A673 (cell line): ENCODE data around the gene ACSM3. TPM values are rescaled to one million over a fixed set of nuclear protein-coding genes. Genes with fewer than 3 reads are reported as not detected.
A peak's percentile ranks its signal among the peaks of the same experiment; 100 is the strongest.

Experiments used
- BruUV-seq: library from RNA; stranded (reverse); fragments of 400-500 nt; replicated peaks from 2 replicates; lab custom pipeline; 2021; lab: Mats Ljungman, UMichigan
- CTCF ChIA-PET: fragments of 300-600 bp; sonication (Branson Sonifier 250); formaldehyde crosslinking; loops from one replicate; lab custom pipeline; 2022; ENCODE audit warnings: antibody characterized with exemption; lab: Charles Lee
- POLR2A ChIA-PET: fragments of 300-600 bp; sonication (Branson Sonifier 250); formaldehyde crosslinking; loops from one replicate; lab custom pipeline; 2022; ENCODE audit warnings: antibody characterized with exemption; ENCODE audit not compliant: low non-redundant PET; lab: Charles Lee
- DNase-seq: peaks from one replicate; pipeline ENCODE4 v3.0.0-alpha.2; 2015; ENCODE audit warnings: low spot score
- H3K27ac ChIP-seq: fragments of 200-600 bp; sonication (generic); 2 replicates; pipeline ENCODE4 v1.5.1; 2016; ENCODE audit warnings: mixed run types, low read depth, mild to moderate bottlenecking, mixed read lengths, antibody characterized with exemption, low read length; ENCODE audit not compliant: poor library complexity, severe bottlenecking
- H3K27me3 ChIP-seq: fragments of 200-600 bp; sonication (generic); replicated peaks from 2 replicates; pipeline ENCODE4 v1.6.1; 2017; ENCODE audit warnings: mixed run types, low read depth, mild to moderate bottlenecking, mixed read lengths, antibody characterized with exemption, low read length; ENCODE audit not compliant: insufficient read depth, poor library complexity
- H3K36me3 ChIP-seq: fragments of 200-600 bp; sonication (generic); 2 replicates; pipeline ENCODE4 v1.6.1; 2016; ENCODE audit warnings: mixed run types, mild to moderate bottlenecking, mixed read lengths, antibody characterized with exemption, low read length; ENCODE audit not compliant: insufficient read depth, poor library complexity, severe bottlenecking
- H3K4me1 ChIP-seq: fragments of 200-600 bp; sonication (generic); 2 replicates; pipeline ENCODE4 v1.6.1; 2017; ENCODE audit warnings: mixed run types, mild to moderate bottlenecking, mixed read lengths, antibody characterized with exemption, low read length; ENCODE audit not compliant: insufficient read depth, poor library complexity, severe bottlenecking
- H3K4me3 ChIP-seq: fragments of 200-600 bp; sonication (generic); 2 replicates; pipeline ENCODE4 v1.5.1; 2016; ENCODE audit warnings: low read depth, mixed run types, mild to moderate bottlenecking, mixed read lengths, low read length; ENCODE audit not compliant: poor library complexity, severe bottlenecking
- H3K9me3 ChIP-seq: fragments of 200-600 bp; sonication (generic); 2 replicates; pipeline ENCODE4 v1.6.1; 2016; ENCODE audit warnings: mixed run types, low read depth, mild to moderate bottlenecking, mixed read lengths, antibody characterized with exemption, low read length; ENCODE audit not compliant: poor library complexity, severe bottlenecking
- CTCF ChIP-seq: fragments of 300-800, 200-600 bp; sonication (generic); conservative IDR thresholded peaks from 2 replicates; pipeline ENCODE4 v1.5.1; 2017; ENCODE audit warnings: low read depth, mild to moderate bottlenecking, antibody characterized with exemption, low read length, moderate library complexity, mixed read lengths
- EZH2 ChIP-seq: fragments of 200-600 bp; sonication (generic); IDR thresholded peaks from 2 replicates; pipeline ENCODE4 v1.6.1; 2017; ENCODE audit warnings: borderline replicate concordance, low read depth, mild to moderate bottlenecking, mixed read lengths, antibody characterized with exemption, low read length; ENCODE audit not compliant: poor library complexity, severe bottlenecking
- intact Hi-C: fragments of 100-400 bp; cut with micrococcal nuclease; formaldehyde crosslinking; loops from one replicate; pipeline ENCODE4 v1.10.0; 2022; ENCODE audit not compliant: unreplicated experiment
- total RNA-seq: library from RNA; stranded (reverse); gene quantifications from 2 replicates; pipeline ENCODE4 v1.2.3, GENCODE V29; 2021

ACSM3 gene
- total RNA-seq, 1 experiment from 2014 or later = not detected

GRCh38 chr16:20799599-20799998 lies 35.8 kb downstream of the ACSM3 start:
- no peaks in the 10 kb centered on the region for H3K27me3 ChIP-seq
- no TSS peak for BruUV-seq
- H3K4me1 ChIP-seq = no peaks in the 10 kb centered on the region
- peak; percentile 50 for DNase-seq
- peaks cover 25% of the 10 kb centered on the region for H3K36me3 ChIP-seq
- no peak overlapping the region for H3K4me3 ChIP-seq
- ChIA-PET POLR2A (no interaction called here), CTCF (no interaction called here)
- TF ChIP-seq EZH2 (no peak), CTCF (peak; percentile 63)
- intact Hi-C loops = no loop called here
- H3K9me3 ChIP-seq = no peaks in the 10 kb centered on the region
- no peak overlapping the region for H3K27ac ChIP-seq

- Histone ChIP-seq H3K36me3 (peaks cover 25% of the 10 kb centered on the region), H3K9me3 (no peaks in the 10 kb centered on the region), H3K4me1 (no peaks in the 10 kb centered on the region), H3K27ac (no peak overlapping the region), H3K27me3 (no peaks in the 10 kb centered on the region), H3K4me3 (no peak overlapping the region)
- DNase-seq = no peak
- intact Hi-C loops = no loop called here
- CTCF ChIA-PET = no interaction called here
- no TSS peak for BruUV-seq
- POLR2A ChIA-PET = no interaction called here
- no peak for TF ChIP-seq CTCF
- TF ChIP-seq EZH2 = no peak
These were observed 37.5 kb downstream of the ACSM3 start for GRCh38 chr16:20801278-20801677.

GRCh38 chr16:20803192-20803560 lies 39.4 kb downstream of the ACSM3 start:
- Histone ChIP-seq H3K4me1 (peaks cover 6% of the 10 kb centered on the region), H3K4me3 (no peak overlapping the region), H3K27ac (no peak overlapping the region), H3K9me3 (no peaks in the 10 kb centered on the region), H3K27me3 (no peaks in the 10 kb centered on the region), H3K36me3 (peaks cover 18% of the 10 kb centered on the region)
- ChIA-PET CTCF (no interaction called here), POLR2A (no interaction called here)
- DNase-seq = no peak
- BruUV-seq = no TSS peak
- intact Hi-C loops = no loop called here
- no peak for TF ChIP-seq EZH2
- no peak for TF ChIP-seq CTCF
